Chondrocyte (in vitro differentiated cells): ENCODE results near the gene ETV4. TPM values are rescaled to one million over a fixed set of nuclear protein-coding genes. Genes with fewer than 3 reads are reported as not detected.
A peak's percentile ranks its signal among the peaks of the same experiment; 100 is the strongest.

Source experiments
- DNase-seq: peaks from one replicate; pipeline ENCODE4 v3.0.0; 2021; ENCODE audit warnings: mixed read lengths, low spot score
- H3K27ac Mint-ChIP-seq: one replicate; pipeline ENCODE4 v1.8.0; 2021; ENCODE audit warnings: mild to moderate bottlenecking, moderate library complexity, mixed read lengths; ENCODE audit not compliant: unreplicated experiment
- H3K27me3 Mint-ChIP-seq: 2 replicates; pipeline ENCODE4 v1.8.0; 2021; ENCODE audit warnings: low read depth, mixed read lengths
- H3K36me3 Mint-ChIP-seq: 2 replicates; pipeline ENCODE4 v1.8.0; 2021; ENCODE audit warnings: low read depth, mixed read lengths
- H3K4me1 Mint-ChIP-seq: 2 replicates; pipeline ENCODE4 v1.8.0; 2021; ENCODE audit warnings: low read depth, mild to moderate bottlenecking, mixed read lengths
- H3K4me3 Mint-ChIP-seq: one replicate; pipeline ENCODE4 v1.8.0; 2021; ENCODE audit warnings: mild to moderate bottlenecking, moderate library complexity, mixed read lengths; ENCODE audit not compliant: unreplicated experiment
- H3K9me3 Mint-ChIP-seq: 2 replicates; pipeline ENCODE4 v1.8.0; 2021; ENCODE audit warnings: low read depth, mixed read lengths
- total RNA-seq: library from RNA; stranded (reverse); gene quantifications from 3 replicates; pipeline ENCODE4 v1.2.1, GENCODE V29; 2021
- TF ChIP-seq, protein P1 (sequence below): fragments of 200-600 bp; sonication (generic); IDR thresholded peaks from 2 replicates; pipeline ENCODE4 v1.5.0; 2021; ENCODE audit warnings: antibody characterized with exemption, mild to moderate bottlenecking, moderate library complexity

ETV4 gene
- total RNA-seq, 1 donor from 2014 or later: 1.1 TPM

DNA sequence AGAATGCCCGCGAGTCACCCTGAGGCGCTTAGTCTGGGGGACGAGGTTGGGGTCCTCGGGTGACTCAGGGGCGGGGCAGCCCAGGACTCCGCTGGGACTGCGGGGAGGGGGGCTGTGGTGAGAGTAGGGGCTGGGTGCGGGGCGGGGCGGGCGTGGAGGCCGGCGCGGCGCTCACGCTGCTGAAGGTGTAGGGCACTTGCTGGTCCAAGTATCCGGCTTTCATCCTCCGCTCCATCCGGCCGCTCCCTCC, 832 bp downstream of the ETV4 start:
- peaks cover 29% of the 10 kb centered on the region for H3K27me3 Mint-ChIP-seq
- TF ChIP-seq, protein P1, sequence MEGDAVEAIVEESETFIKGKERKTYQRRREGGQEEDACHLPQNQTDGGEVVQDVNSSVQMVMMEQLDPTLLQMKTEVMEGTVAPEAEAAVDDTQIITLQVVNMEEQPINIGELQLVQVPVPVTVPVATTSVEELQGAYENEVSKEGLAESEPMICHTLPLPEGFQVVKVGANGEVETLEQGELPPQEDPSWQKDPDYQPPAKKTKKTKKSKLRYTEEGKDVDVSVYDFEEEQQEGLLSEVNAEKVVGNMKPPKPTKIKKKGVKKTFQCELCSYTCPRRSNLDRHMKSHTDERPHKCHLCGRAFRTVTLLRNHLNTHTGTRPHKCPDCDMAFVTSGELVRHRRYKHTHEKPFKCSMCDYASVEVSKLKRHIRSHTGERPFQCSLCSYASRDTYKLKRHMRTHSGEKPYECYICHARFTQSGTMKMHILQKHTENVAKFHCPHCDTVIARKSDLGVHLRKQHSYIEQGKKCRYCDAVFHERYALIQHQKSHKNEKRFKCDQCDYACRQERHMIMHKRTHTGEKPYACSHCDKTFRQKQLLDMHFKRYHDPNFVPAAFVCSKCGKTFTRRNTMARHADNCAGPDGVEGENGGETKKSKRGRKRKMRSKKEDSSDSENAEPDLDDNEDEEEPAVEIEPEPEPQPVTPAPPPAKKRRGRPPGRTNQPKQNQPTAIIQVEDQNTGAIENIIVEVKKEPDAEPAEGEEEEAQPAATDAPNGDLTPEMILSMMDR: no peak
- H3K9me3 Mint-ChIP-seq: no peaks in the 10 kb centered on the region
- no peaks in the 10 kb centered on the region for H3K36me3 Mint-ChIP-seq
- peaks cover 27% of the 10 kb centered on the region for H3K4me1 Mint-ChIP-seq
- no peak for DNase-seq
- H3K27ac Mint-ChIP-seq: no peak overlapping the region
- H3K4me3 Mint-ChIP-seq: peak overlapping the region; percentile 59

DNA sequence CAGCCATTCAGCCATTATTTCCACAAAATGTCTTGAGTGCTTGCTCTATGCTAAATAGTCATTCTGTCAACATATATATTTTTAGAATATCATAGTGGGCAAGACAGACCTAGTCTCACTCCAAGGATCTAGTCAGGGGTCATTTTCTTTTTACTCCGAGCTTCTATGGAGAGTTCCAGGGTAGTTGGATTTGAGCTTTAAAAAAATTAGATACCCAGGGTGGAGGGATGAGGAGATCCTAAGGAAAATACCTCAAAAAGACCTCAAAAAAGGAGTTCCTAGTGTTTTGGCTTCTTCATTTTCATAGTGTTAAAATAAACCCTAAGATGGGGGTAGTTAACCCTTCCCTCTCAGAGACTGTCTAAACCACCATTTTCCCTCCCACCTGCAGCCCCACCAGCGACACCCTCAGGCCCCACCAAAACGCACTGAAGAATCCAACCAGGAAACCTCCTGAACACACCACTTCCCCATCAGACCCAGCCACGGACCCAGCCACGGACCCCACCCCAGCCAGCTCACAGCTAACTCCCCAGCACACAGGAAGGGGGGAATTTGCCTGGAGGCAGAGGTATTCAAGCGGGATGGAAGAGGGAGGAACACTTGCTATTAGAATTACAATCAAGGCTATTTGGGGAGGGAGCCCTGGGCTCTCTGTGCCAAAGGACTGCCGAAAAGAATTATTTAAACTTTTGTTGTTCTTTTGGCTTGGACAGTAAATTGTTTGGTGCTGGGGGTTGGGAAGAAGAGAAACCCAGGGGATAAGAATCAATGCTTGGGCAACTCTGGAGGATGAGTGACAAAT, 2.2 kb downstream of the ETV4 start:
- TF ChIP-seq, protein P1: no peak
- no peaks in the 10 kb centered on the region for H3K9me3 Mint-ChIP-seq
- H3K4me3 Mint-ChIP-seq: no peak overlapping the region
- H3K27me3 Mint-ChIP-seq: peaks cover 26% of the 10 kb centered on the region
- H3K4me1 Mint-ChIP-seq: peaks cover 27% of the 10 kb centered on the region
- H3K27ac Mint-ChIP-seq: no peak overlapping the region
- no peaks in the 10 kb centered on the region for H3K36me3 Mint-ChIP-seq
- DNase-seq: no peak

DNA sequence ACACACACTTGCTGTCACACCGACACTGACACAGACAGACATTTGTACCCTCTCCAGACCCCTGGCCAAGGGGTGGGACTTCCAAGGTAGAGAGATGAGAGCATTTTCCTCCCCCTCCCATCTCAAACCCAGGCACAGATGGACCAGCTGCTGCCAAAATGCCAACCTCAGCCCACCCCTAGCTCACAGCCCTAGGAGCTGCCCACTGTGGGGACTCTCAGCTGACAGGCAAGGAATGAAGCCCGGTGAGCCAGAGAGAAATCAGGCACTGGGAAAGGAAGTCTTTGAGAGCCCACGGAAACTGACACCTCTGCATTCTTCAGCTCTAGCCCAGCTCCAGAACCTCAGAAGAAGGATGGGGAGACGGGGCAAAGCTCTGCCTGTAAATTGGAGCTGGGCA, 2.8 kb downstream of the ETV4 start:
- TF ChIP-seq, protein P1: no peak
- no peak for DNase-seq
- Mint-ChIP-seq H3K4me1 (peaks cover 27% of the 10 kb centered on the region), H3K4me3 (no peak overlapping the region), H3K9me3 (no peaks in the 10 kb centered on the region), H3K27ac (no peak overlapping the region), H3K27me3 (peaks cover 26% of the 10 kb centered on the region), H3K36me3 (no peaks in the 10 kb centered on the region)

DNA sequence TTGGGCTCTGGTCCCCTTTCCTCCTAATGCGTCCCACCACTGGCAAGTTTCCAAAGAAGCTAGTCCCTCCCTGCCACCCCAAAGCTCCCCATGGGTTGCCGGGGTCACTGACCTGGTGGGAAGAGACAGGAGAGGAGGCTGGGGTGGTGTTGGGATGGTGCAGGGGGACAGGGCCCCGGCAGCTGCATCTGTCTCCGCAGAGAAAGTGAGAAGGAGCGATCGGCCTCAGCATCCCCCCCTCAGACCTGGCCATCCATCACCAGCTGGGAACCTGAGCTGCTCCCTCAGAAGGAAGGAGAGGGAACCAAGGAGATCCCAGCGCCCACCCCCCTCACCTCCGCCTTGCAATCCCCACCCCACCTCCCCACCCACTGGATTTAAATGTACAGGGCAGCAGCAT, 3.3 kb downstream of the ETV4 start:
- H3K4me3 Mint-ChIP-seq: no peak overlapping the region
- H3K36me3 Mint-ChIP-seq: no peaks in the 10 kb centered on the region
- peaks cover 24% of the 10 kb centered on the region for H3K27me3 Mint-ChIP-seq
- peaks cover 27% of the 10 kb centered on the region for H3K4me1 Mint-ChIP-seq
- H3K9me3 Mint-ChIP-seq: no peaks in the 10 kb centered on the region
- DNase-seq: no peak
- no peak overlapping the region for H3K27ac Mint-ChIP-seq
- TF ChIP-seq, protein P1: no peak

DNA sequence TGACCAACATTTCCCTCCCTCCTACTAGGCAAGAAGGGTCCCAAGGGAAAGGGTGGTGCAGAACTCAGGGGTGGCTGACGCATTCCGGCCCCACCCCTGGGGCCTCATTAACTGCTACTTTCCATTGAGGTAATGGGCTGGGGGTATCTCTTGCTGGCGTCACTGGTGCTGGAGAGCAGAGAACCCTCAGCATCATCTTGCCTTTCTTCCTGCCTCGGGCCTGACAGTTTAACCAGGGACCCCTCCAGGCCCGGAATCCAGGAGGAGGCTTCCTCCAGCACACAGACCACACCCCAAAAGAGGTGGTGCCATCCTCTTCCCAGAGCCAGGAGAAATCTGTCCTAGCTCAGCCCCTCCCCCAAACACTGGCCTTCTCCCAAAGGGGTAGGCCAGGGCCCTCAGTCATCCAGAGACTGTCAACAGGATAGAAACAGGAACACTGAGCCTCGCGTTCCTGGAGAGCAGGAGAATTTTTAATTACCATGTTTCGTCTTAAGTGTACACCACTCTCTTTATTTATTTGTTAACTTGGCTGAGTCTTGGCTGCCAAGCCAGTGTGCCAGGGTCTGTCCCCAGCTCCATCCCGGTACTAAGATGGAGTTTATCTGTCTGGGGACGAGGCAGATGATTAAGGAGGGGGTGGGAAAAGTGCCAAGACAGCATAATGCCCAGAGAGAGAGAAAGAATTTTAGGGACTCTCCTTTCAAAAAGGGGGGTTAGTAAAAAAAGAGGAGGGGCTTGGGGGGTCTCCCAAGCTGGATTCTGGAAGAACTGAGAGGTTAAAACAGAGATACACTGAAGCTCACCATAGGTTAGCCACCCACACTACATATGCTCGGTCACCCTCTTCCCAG, 5.1 kb downstream of the ETV4 start:
- no peaks in the 10 kb centered on the region for H3K36me3 Mint-ChIP-seq
- H3K27me3 Mint-ChIP-seq: peaks cover 16% of the 10 kb centered on the region
- no peak overlapping the region for H3K27ac Mint-ChIP-seq
- peaks cover 26% of the 10 kb centered on the region for H3K4me1 Mint-ChIP-seq
- H3K9me3 Mint-ChIP-seq: no peaks in the 10 kb centered on the region
- TF ChIP-seq, protein P1: no peak
- no peak for DNase-seq
- H3K4me3 Mint-ChIP-seq: no peak overlapping the region
